B cell (primary cell): ENCODE measurements around the gene ZC3HAV1.

Experiments used
- EZH2 ChIP-seq: IDR thresholded peaks from 2 replicates; pipeline ENCODE4 v1.6.1; 2012; ENCODE audit warnings: borderline replicate concordance, low read depth, mild to moderate bottlenecking, moderate library complexity, low read length; ENCODE audit not compliant: insufficient read depth, poor library complexity, severe bottlenecking
- TF ChIP-seq, protein P1 (sequence below): fragments of 200-600 bp; IDR thresholded peaks from one replicate; pipeline ENCODE4 v1.8.0; 2022; ENCODE audit warnings: antibody characterized with exemption, mild to moderate bottlenecking

DNA sequence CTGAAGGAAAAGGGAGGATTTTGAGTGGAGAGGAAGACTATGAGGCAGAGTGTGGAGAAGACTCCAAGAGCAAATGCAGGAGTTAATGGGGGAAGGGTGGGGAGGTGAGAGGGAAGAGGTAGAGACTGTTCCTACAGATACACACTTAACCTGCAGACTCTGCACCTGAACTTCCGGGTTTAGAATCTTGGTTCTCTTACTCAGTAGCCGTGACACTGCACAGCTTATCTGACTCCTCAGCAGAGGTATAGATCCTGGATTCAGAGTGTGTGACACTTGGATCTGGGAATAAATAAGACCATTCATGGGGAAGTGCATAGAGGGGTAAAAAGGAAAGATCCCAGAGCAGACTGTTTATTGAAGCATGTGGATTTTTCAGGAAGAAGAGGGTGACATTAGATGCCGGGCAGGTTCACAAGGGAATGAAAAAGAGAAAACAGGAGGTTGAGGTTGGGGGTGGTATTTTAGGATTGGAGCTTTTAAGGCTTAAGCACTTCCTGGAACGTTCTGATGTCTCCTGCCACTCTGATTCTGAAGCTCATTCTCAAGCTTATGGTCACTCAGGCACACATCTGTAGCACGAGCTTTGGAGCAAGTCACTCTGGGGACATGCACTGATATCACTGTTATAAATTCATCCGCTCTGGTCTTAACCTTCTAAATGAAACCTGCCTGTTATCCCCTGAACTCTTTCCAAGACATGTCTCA, 68.0 kb downstream of the ZC3HAV1 start:
- TF ChIP-seq, protein P1, sequence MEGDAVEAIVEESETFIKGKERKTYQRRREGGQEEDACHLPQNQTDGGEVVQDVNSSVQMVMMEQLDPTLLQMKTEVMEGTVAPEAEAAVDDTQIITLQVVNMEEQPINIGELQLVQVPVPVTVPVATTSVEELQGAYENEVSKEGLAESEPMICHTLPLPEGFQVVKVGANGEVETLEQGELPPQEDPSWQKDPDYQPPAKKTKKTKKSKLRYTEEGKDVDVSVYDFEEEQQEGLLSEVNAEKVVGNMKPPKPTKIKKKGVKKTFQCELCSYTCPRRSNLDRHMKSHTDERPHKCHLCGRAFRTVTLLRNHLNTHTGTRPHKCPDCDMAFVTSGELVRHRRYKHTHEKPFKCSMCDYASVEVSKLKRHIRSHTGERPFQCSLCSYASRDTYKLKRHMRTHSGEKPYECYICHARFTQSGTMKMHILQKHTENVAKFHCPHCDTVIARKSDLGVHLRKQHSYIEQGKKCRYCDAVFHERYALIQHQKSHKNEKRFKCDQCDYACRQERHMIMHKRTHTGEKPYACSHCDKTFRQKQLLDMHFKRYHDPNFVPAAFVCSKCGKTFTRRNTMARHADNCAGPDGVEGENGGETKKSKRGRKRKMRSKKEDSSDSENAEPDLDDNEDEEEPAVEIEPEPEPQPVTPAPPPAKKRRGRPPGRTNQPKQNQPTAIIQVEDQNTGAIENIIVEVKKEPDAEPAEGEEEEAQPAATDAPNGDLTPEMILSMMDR = no peak
- TF ChIP-seq EZH2 = no peak
